Activated CD4-positive, alpha-beta T cell treated with anti-CD3 and anti-CD28 coated beads for 48 hours (primary cell): ENCODE measurements around the gene TNFSF18.

ENCODE experiments used
- DNase-seq: peaks from one replicate; pipeline ENCODE4 v3.0.0-alpha.2; 2020

TNFSF18 gene

DNA sequence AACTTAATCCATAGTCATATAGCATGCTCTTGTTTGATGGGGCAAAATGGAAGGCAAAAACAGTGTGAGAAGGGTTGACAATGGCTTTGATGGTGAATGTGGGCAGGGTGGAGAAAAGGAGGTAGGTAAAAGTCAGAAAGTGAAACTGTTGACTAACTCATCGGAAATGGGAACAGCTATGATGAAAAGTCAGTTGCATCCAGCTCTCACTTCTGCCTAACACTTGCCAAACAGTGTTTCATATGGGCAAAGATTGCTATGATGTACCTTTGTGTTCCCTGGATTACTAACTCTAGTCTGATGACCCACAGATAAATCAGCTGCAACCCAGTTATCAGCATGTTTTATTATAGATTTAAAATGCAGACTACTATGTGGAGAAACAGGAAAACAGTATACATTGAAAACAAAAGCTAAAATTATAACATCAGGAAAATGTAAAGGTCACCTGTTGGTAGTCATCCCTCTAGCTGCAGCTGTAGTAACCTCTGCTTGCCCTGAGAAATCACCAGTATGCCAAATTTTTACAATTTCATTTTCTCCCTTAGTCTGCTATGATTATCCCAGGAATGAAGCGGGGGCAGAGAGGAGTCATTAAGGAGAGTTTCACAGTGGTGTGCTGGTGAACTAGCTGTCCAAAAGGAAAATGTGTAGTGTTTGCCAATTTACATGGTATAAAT is 11.7 kb downstream of the TNFSF18 start:
- peak; percentile 15 for DNase-seq

DNA sequence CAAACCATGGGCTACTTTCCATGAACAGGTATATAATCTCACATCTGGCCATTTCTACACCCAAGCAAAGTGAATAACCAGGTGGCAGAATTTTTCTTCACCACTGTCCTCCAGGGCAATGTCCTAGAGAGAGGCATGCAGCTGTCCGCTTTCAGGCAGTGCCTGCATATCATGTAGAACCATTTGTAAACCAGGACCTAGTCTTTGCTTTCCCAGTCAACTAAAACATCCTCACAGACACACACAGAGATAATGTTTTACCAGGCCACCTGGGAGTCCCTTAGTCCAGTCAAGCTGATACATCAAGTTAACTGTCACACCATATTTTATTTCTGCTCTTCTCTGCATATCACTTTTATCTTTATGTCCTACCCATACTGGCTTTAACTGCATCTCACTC is 26.2 kb downstream of the TNFSF18 start:
- DNase-seq, result no peak

DNA sequence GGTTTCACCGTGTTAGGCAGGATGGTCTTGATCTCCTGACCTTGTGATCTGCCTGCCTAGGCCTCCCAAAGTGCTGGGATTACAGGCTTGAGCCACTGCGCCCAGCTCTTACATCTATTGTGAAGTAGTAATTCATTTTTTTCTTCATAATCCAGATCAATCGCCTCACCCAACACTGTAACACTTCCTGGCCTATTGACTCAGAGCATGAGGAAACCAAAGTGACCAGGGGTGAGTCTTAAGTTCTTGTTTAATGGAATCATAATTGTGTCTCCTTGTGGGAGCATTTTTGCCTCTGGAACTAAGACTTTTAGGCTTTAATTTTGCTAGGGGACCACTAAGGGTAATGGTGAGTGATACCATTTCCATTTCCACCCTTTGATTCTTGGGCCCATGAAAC is 27.4 kb downstream of the TNFSF18 start:
- DNase-seq, result no peak

DNA sequence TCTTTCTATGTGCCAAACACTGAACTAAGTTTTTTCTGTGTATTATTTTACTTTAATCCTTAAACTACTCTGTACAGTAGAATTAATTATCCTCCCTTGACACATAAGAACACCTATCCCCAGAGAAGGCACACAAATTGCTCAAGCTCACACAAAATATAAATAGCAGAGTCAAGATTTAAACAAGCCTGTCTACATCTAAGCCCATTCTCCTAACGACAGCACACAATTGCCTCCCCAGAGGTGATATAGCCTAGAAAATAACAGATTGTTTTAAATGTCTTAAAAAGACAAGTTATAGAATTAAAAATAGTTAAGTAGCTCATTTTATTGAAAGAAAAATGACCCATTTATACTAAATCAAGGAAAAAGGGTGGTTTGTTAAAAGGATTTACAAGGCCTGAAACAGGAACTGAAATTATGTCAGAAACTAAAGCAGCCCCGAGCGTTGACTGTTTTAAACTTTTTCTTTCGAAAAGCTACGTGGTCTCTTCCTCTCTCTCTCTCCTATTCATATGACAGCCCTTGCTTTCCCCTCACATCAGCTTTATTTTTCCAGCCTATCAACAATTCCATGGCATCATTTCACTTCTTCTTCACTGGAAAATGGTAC is 30.5 kb downstream of the TNFSF18 start:
- no peak for DNase-seq

DNA sequence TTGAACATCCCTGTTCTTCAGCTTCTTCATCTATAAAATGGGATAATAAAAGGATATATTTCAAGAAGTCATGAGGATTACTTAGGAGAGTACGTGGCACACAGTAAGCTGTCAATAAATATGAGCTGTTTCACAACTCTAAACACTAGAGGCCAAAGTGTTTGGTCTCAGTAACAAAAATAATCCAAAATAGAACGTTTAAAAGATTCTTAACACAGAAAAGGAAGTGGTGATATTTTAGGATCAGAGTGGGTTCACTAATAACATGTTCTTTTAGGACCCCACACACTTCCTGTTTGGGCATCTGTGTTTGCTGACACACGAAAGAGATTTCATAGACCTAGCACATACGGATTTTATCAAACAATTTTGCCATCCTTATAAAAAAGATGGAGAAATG is 32.9 kb downstream of the TNFSF18 start:
- no peak for DNase-seq

DNA sequence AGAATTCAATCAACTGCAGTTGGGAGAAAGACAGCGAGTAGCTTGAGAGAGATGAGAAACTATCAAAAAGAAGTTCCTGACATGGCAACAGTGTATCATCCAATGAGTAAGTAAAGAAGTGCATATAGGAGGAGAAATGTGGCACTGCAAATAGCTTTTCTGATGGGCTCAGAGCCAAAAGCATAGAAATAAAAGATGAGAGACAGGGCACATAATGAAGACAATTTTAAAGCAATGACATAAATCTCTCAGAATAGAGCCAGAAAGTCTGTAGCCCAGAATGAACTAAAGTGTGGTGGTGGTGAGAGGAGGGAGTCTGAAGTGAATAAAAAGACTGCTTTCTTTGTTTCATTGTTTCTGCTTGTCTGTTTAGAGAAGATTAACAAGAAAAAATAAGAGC is 34.3 kb downstream of the TNFSF18 start:
- DNase-seq, result no peak

DNA sequence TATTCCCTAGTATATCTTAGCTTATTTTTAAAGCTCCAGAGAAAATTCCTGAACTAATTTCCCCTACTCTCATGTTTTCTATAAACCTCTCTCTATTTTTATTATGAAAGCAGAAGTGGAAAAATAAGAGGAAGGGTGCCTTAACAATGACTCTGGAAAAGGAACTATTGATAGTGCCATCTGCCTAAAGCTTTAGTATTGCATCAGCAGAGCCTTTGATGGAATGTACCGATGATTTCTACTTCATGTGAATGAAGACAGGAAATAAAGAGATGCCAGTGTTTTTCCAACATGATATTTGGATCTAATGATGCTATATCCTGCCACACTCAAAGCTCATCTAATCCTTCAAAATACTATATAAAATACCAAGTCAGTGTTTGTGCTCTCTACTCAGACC is 35.1 kb downstream of the TNFSF18 start:
- no peak for DNase-seq

DNA sequence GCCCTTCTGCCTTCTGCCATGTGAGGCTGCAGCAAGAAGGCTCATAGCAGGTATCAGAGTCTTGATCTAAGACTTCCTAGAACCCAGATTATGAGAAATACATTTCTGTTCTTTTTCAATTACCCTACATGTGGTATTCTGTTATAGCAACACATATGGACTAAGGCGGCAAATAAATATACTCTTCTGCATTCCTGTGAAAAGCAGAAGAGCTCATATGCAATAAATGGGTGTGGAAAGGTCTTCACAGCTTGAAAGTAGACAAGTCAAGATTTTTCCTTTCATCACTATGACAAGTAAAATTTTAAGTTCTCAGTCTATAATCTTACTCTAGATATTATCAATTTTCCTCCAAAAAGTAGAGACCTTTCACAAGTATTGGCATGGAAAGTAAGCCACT is 36.6 kb downstream of the TNFSF18 start:
- no peak for DNase-seq

DNA sequence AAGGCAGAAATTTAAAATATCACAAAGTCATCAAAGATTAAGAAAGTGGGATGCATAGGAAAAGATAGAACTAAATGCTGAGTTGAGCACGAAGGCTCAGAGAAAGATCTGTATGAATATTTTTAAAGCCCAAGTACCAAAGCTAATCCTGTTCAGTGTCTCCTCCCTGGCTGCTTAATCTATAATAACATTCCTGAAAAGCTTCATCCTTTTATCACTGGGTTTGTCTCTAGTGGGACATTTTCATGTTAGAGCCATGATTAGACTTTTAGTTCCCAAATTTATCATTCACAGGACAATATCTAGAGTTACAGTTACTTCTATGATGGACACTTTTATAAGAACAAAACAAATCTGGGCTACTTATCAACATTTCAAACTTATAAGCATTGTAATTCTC is 38.6 kb downstream of the TNFSF18 start:
- no peak for DNase-seq

DNA sequence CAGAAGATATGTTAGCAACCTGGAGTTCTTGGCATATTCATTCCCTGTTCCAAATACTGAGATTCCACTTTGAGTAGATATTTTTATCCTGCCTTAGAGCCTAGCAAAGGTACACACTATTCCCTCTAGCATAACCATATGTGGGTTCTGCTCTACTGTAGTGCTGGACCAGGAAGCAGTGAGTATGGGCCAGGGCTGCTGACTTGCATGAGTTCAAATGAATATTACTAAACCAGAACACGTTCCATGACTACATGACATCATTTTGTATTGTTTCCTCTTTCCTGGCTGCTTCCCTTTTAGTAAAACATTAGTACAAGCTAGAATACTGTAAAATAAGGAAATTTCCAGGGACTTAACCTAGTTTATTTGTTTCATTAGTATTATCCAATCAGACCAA is 41.1 kb downstream of the TNFSF18 start:
- no peak for DNase-seq

DNA sequence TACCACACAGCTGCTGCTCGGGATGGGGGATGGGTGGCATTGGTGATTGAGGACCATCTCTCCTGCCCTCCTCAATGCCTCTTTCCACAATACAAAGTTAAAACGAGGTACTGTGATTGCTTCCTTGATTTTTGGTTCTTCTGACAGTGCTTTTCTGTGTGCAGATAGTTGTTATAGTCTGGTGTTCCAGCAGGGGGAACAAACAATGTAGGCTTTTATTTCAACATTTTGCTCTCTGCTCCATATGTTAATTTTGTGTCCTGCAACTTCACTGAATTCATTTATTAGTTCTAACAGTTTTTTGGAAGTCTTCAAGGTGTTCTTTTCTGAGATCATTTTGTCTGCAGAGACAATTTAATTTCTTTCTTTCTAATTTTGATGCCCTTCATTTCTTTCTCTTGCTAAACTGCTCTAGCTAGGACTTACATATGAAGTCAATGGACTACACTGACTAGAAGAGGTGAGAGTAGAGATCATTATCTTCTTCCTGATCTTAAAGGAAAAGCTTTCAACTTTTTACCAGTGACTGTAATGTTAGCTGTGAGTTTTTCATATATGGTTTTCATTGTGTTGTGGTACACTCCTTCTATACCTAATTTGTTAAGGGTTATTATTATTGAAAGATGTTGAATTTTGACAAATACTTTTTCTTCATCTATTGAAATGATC is 45.4 kb downstream of the TNFSF18 start:
- DNase-seq, result no peak

DNA sequence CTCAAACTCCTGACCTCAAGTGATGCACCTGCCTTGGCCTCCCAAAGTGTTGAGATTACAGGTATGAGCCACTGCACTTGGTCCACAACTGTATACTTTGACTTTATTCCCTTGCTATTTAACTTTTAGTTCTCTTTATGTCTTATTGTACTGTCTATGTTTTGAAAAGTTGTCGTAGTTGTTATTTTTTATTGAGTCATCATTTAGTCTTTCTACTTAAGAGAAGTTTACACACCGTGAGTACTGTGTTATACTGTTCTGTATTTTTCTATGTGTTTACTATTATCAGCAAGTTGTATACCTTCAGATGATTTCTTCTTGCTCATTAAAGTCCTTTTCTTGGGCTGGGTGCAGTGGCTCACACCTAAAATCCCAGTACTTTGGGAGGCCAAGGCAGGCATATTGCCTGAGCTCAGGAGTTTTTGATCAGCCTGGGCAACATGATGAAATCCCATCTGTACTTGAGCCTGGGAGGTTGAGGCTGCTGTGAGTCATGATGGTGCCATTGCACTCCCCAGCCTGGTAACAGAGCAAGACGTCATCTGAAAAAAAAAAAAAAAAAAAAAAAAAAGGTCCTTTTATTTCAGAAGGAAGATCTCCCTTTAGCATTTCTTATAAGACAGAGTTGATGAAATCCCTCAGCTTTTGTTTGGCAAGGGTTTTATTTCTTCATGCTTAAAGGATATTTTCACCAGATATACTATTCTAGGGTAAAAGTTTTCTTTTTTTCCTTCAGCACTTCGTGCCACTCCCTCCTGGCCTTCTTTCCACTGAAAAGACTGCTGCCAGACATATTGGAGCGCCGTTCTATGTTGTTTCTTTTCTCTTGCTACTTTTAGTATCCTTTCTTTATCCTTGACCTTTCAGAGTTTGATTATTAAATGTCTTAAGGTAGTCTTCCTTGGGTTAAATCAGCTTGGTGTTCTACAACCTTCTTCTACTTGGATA is 47.6 kb downstream of the TNFSF18 start:
- no peak for DNase-seq

DNA sequence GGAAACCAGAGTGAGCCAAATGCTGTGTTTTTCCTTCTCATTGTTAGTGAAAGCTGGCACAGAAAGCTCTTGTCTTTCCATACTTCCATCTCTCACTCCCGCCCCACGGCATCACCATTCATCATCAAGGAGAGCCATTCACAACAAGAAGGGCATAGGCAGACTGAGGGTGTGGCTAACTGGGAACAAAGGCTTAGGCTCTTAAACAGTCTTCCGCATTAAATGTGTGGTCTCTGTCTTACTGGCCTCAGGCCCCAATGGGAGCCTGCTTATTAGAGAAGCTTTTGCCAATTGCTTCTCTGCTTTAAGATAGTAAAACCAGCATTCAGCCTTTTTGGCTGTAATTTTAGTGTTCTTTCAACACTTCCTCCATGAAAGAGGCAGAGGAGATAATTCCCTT is 51.4 kb downstream of the TNFSF18 start:
- no peak for DNase-seq

DNA sequence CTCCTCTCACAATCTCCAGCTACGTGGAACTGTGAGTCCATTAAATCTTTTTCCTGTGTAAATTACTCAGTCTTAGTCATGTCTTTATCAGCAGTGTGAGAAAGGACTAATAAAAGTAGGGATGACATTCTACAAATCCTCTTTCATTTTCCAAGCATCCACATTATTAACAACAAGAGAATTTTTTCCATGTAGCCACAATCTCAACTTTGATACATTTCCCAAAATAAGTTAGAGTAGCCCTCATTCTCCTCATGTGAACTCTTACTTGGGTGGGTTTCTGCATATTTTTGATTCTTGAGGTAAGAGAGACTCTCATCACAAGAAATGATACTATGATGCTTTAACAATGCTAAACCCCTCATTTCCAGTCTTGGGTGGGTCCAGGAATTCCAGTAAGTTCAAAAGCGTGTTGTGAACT is 52.8 kb downstream of the TNFSF18 start:
- DNase-seq, result no peak

DNA sequence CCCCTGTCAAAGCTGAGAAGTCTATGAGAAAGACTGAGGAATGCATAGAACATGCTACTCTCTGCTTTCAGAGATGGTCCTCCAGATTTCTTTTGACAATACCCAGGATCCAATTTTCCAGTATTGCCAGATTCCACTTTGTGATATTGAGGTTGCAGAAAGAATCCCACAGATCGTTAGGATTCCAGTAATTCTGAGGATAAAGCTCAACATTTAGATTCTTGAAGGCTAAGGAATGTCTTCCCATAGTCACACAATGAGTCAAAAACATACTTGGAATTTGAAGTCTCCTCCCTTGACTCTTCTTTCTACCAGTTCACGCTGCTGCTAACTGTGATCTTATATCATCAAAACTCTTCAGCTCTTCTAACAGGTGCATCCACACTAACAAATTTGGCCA is 57.1 kb downstream of the TNFSF18 start:
- no peak for DNase-seq

DNA sequence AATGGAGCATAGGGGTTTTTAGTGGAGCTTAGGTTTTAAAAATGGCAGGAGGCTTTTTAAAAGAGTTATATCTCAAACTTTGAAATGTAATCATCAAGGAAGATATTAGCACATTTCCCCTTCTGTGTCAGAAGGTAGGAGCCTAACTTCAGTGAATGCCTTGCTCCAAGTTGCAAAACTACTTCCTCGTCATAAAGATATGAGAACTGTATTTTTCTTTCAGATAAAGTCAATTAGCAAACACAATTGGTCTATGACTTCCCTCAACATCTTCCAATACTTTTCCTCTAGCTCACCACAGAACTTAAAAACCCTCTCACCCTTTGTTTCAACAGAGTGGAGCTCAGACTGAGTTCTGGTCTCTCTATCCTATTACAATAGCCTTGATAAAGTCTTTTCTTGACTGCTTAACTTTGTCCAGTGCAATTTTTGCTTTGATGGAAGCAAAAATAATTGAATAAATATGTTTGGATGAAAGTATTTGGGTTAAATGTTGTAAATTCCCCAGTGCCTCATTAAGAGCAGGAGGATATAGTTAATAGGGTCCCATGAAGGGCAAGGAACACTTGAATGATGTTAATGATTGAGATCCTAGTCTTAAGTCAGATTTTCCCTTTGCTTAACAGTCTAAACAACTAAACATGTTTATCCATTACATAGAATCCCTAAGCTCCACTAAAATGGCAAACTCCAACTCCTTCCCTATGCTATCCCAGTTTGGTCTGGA is 58.9 kb downstream of the TNFSF18 start:
- no peak for DNase-seq

DNA sequence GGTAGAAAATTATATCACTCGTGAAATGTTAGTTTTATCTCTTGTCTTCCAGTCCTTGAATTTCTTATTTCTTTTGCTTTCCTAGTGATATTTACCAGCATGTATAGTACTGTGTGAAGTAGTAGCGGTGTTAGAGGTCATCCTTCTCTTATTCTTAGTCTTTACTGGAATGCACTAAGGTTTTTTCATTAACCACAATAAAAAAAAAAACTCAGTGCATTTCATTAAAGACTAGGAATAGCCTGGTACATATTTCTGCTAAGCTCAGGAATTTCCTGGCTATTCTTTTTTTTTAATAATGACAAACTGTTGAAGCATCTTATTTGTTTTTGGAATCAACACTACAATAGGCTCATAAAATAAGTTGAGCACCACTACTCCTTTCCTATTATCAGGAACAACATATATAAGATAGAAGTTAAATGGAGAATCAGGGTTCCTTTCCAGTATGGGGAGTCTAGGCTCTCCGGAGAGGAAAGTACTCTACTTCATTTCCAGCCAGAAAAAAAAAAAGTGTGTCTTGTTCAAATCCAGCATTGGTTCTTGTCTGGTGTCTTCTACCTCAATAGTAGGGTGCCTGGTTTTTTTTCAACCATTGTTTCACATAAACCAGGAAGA is 60.0 kb downstream of the TNFSF18 start:
- no peak for DNase-seq
